ENCODE measurements around the gene MYO18A.

The MYO18A gene

GRCh38 chr17:29124135-29124924 lies 55.9 kb downstream of the MYO18A start:
- DNase-seq (ENCODE audit: low spot score), result peak; percentile 69

GRCh38 chr17:29123111-29123510 lies 57.1 kb downstream of the MYO18A start:
- no peak for DNase-seq (ENCODE audit: low spot score)

- no peak for DNase-seq (ENCODE audit: low spot score)
These were observed 58.8 kb downstream of the MYO18A start for GRCh38 chr17:29121442-29121841.

GRCh38 chr17:29120433-29120832 lies 59.8 kb downstream of the MYO18A start:
- no peak for DNase-seq (ENCODE audit: low spot score)

- no peak for DNase-seq (ENCODE audit: low spot score)
These were observed 60.9 kb downstream of the MYO18A start for GRCh38 chr17:29119265-29119664.

- peak; percentile 85 for DNase-seq (ENCODE audit: low spot score)
These were observed 63.1 kb downstream of the MYO18A start for GRCh38 chr17:29116804-29117753.

GRCh38 chr17:29115961-29116803 lies 64.0 kb downstream of the MYO18A start:
- peak; percentile 86 for DNase-seq (ENCODE audit: low spot score)

GRCh38 chr17:29115435-29115834 lies 64.8 kb downstream of the MYO18A start:
- no peak for DNase-seq (ENCODE audit: low spot score)

GRCh38 chr17:29114141-29114540 lies 66.1 kb downstream of the MYO18A start:
- no peak for DNase-seq (ENCODE audit: low spot score)

GRCh38 chr17:29113334-29113733 lies 66.9 kb downstream of the MYO18A start:
- DNase-seq (ENCODE audit: low spot score), result no peak

GRCh38 chr17:29112771-29113295 lies 67.4 kb downstream of the MYO18A start:
- DNase-seq (ENCODE audit: low spot score), result no peak

GRCh38 chr17:29111816-29112499 lies 68.2 kb downstream of the MYO18A start:
- DNase-seq (ENCODE audit: low spot score), result peak; percentile 75

- no peak for DNase-seq (ENCODE audit: low spot score)
These were observed 69.8 kb downstream of the MYO18A start for GRCh38 chr17:29110372-29110757.

GRCh38 chr17:29109477-29110371 lies 70.5 kb downstream of the MYO18A start:
- no peak for DNase-seq (ENCODE audit: low spot score)

- DNase-seq (ENCODE audit: low spot score), result no peak
These were observed 71.2 kb downstream of the MYO18A start for GRCh38 chr17:29108823-29109476.

GRCh38 chr17:29107933-29108822 lies 72.0 kb downstream of the MYO18A start:
- no peak for DNase-seq (ENCODE audit: low spot score)

GRCh38 chr17:29107084-29107483 lies 73.1 kb downstream of the MYO18A start:
- no peak for DNase-seq (ENCODE audit: low spot score)

- DNase-seq (ENCODE audit: low spot score), result no peak
These were observed 76.9 kb downstream of the MYO18A start for GRCh38 chr17:29103341-29103740.
